SKM-1 treated with dmso at 0.1 percent for 144 hours (cell line): ENCODE data around the gene OR10G7.
"Not testable (repeated sequence)": the region's sequence is repeated elsewhere in the genome, so short reads cannot be mapped to it uniquely, and the experiment has no call there.

Experiments used
- DNase-seq: peaks from one replicate; lab custom pipeline; 2025; ENCODE audit not compliant: unreplicated experiment; lab: John Stamatoyannopoulos, UW

OR10G7 gene

GRCh38 chr11:124043420-124043819, 2.3 kb upstream of the OR10G7 start:
- DNase-seq, result no peak

GRCh38 chr11:124039557-124039956, 1.6 kb downstream of the OR10G7 start:
- DNase-seq, result no peak

GRCh38 chr11:124036666-124037065, 4.5 kb downstream of the OR10G7 start:
- no peak for DNase-seq

GRCh38 chr11:124026498-124026897, 14.6 kb downstream of the OR10G7 start, which contains the start of gene OR10G8:
TSS of gene OR10G8 (plus strand) at chr11:124026798. CDS start at chr11:124029623, 2,825 bp downstream.
- DNase-seq, result no peak

- not testable (repeated sequence) for DNase-seq
Measured at GRCh38 chr11:124015837-124016236, 25.3 kb downstream of the OR10G7 start.

- DNase-seq, result no peak
Measured at GRCh38 chr11:124012697-124013096, 28.4 kb downstream of the OR10G7 start, which contains the start of gene OR10G4. TSS of gene OR10G4 (plus strand) at chr11:124012997. CDS start at chr11:124015575, 2,578 bp downstream.

GRCh38 chr11:123995119-123995518, 46.0 kb downstream of the OR10G7 start, which contains the start of gene OR10G6:
TSS of gene OR10G6 (minus strand) at chr11:123995161. CDS start at chr11:123995161, 0 bp downstream.
- no peak for DNase-seq
